ENCODE measurements around the gene FCHSD2.

The FCHSD2 gene

DNA sequence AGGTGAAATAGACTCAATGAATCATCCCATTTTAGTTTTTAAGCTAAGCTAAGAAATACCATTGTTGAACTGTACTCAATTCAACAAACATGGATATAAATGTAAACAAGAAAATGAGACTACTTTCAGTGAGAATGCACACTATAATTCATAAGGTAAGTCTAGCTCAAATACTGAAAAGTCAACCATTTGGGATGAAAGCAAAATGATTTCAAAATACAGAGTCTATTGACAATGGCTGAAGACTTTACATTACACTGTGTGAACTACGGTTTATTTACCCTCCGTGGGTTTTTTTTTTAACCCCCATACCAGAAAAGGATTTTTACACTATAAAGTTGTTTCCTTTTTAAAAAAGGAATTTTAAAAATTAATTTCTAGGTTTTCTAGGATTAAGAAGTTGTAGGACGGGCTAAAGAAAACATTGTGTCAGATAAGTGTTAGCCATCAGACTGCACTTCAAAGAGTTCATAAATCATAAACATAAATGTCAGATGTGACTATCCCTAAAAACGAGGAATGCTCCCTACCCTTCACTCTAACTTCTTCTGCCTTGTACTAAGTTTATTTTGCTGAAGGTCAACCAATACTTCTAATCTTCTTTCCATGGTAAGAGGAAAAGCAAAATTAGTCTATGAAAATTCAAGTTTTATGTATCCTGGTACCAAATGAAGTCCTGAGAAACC, 83.0 kb downstream of the FCHSD2 start:
- Histone ChIP-seq H3K9ac (ENCODE audit: low read length) (no peak overlapping the region), H3K36me3 (ENCODE audit: control insufficient read depth, insufficient read depth, low read length) (no peaks in the 10 kb centered on the region), H3K4me1 (ENCODE audit: control insufficient read depth, insufficient read depth, low read length) (peaks cover 17% of the 10 kb centered on the region), H3K4me3 (ENCODE audit: low read length) (no peak overlapping the region), H3K27me3 (ENCODE audit: control insufficient read depth, insufficient read depth, low read length) (no peaks in the 10 kb centered on the region), H3K9me3 (ENCODE audit: control insufficient read depth, low read length) (no peaks in the 10 kb centered on the region)

DNA sequence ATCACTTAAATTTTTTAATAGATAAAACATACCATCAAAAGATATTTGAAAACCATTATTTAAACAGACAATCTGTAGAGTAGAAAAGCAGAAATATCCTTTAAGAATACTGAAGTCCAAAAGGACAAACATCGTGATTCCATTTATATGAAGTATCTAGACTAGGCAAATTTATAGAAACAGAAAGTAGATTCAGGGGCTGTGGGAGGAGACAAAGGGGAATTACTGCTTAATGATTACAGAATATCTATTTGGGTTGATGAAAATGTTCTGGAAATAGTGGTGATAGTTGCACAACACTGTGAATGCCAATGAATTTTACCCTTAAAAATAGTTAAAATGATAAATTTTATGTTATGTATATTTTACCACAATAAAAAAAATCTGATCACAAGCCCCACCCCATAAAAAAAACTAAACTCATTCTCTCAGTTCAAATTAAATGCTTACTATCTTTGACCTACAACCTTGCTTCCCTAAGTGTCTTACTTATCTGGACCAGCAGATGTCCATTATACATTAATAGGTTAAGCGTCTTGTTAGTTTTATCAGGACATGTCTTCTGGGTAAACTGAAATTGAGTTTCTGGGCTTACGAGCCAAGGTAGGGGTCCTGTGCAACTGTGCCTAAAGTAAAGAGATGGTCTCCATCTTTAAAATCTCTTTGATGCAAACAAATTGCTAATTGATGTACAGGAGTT, 86.3 kb downstream of the FCHSD2 start:
- peaks cover 5% of the 10 kb centered on the region for H3K4me1 ChIP-seq (ENCODE audit: control insufficient read depth, insufficient read depth, low read length)
- no peaks in the 10 kb centered on the region for H3K9me3 ChIP-seq (ENCODE audit: control insufficient read depth, low read length)
- no peaks in the 10 kb centered on the region for H3K27me3 ChIP-seq (ENCODE audit: control insufficient read depth, insufficient read depth, low read length)
- H3K9ac ChIP-seq (ENCODE audit: low read length), result no peak overlapping the region
- H3K36me3 ChIP-seq (ENCODE audit: control insufficient read depth, insufficient read depth, low read length), result no peaks in the 10 kb centered on the region
- H3K4me3 ChIP-seq (ENCODE audit: low read length), result no peak overlapping the region

DNA sequence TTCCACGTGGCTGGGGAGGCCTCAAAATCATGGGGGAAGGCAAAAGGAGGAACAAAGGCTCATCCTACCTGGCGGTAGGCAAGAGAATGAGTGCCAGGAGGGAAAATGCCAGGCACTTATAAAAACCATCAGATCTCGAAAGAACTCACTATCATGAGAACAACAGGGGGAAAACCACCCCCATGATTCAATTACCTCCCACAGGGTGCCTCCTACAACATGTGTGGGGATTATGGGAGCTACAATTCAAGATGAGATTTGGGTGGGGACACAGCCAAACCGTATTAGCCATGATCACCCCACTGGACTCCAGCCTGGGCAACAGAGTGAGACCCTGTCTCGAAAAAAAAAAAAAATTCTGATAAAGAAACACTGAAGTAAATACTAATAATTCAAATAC, 87.1 kb downstream of the FCHSD2 start:
- H3K9me3 ChIP-seq (ENCODE audit: control insufficient read depth, low read length), result no peaks in the 10 kb centered on the region
- no peaks in the 10 kb centered on the region for H3K4me1 ChIP-seq (ENCODE audit: control insufficient read depth, insufficient read depth, low read length)
- H3K36me3 ChIP-seq (ENCODE audit: control insufficient read depth, insufficient read depth, low read length), result no peaks in the 10 kb centered on the region
- H3K4me3 ChIP-seq (ENCODE audit: low read length), result no peak overlapping the region
- H3K27me3 ChIP-seq (ENCODE audit: control insufficient read depth, insufficient read depth, low read length), result no peaks in the 10 kb centered on the region
- H3K9ac ChIP-seq (ENCODE audit: low read length), result no peak overlapping the region

DNA sequence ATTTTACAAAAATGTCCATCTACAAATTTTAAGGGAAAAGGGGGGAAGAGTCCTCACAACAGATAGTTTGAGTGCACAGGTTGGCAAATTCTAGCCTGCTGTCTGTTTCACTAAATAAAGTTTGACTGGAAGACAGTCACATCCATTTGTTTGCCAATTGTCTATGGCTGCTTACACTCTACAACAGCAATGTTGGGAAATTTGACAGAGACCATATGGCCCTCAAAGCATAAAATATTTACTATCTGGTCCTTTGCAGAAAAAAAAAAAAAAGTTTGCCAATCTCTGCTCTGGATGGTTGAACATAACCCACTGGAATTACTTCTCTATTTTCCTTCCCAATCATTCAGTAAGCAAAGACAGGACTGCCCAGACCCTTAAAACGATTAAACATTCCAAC, 88.2 kb downstream of the FCHSD2 start:
- H3K36me3 ChIP-seq (ENCODE audit: control insufficient read depth, insufficient read depth, low read length), result no peaks in the 10 kb centered on the region
- no peaks in the 10 kb centered on the region for H3K9me3 ChIP-seq (ENCODE audit: control insufficient read depth, low read length)
- no peaks in the 10 kb centered on the region for H3K4me1 ChIP-seq (ENCODE audit: control insufficient read depth, insufficient read depth, low read length)
- H3K9ac ChIP-seq (ENCODE audit: low read length), result no peak overlapping the region
- H3K27me3 ChIP-seq (ENCODE audit: control insufficient read depth, insufficient read depth, low read length), result no peaks in the 10 kb centered on the region
- no peak overlapping the region for H3K4me3 ChIP-seq (ENCODE audit: low read length)

DNA sequence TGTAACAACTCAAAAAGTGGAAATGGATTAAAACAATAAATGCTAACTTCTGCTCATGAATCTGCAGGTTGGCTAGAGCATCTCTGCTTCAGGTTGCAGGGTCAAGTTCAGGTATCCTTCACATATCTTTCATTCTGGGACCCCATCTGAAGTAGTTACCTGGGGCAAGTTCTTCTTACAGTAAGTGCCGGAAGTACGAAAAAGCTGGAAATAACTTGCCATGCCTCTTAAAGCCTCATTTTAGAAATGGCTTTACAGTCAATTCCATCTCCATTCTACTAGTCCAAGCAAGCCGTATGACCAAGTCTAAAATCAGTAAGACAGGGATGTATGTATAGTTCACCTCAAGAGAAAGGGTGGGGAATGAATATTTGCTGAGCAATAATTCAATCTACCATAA, 93.7 kb downstream of the FCHSD2 start:
- no peak overlapping the region for H3K4me3 ChIP-seq (ENCODE audit: low read length)
- H3K36me3 ChIP-seq (ENCODE audit: control insufficient read depth, insufficient read depth, low read length), result no peaks in the 10 kb centered on the region
- no peaks in the 10 kb centered on the region for H3K9me3 ChIP-seq (ENCODE audit: control insufficient read depth, low read length)
- peaks cover 4% of the 10 kb centered on the region for H3K27me3 ChIP-seq (ENCODE audit: control insufficient read depth, insufficient read depth, low read length)
- no peak overlapping the region for H3K9ac ChIP-seq (ENCODE audit: low read length)
- peaks cover 13% of the 10 kb centered on the region for H3K4me1 ChIP-seq (ENCODE audit: control insufficient read depth, insufficient read depth, low read length)

DNA sequence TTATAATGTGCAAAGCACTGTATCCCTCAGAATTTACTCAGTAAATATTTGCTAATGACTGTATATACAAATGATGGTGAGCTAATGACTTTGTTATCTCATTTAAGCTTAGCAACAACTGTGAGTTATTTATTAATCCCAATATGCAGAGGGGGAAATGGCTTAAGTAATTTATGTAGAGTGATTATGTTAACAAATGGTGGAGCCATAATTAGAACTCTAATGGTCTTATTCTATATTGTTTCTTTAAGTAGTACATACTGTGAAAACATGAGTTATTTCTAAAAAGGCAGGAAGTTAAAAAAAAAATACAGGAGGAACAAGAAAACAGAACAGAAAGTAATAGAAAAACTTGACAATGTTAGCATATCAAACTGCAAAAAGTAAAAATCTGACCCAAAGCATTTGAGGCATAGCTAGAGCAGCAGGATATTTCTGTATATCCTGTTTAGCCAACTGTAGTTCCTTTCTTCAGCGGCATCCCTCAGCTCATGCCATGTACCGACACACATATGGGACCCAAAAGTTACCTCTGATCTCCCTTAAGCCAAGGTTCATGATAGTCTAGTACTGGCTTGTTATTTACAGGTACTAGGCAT, 94.2 kb downstream of the FCHSD2 start:
- H3K9ac ChIP-seq (ENCODE audit: low read length), result no peak overlapping the region
- peaks cover 13% of the 10 kb centered on the region for H3K4me1 ChIP-seq (ENCODE audit: control insufficient read depth, insufficient read depth, low read length)

DNA sequence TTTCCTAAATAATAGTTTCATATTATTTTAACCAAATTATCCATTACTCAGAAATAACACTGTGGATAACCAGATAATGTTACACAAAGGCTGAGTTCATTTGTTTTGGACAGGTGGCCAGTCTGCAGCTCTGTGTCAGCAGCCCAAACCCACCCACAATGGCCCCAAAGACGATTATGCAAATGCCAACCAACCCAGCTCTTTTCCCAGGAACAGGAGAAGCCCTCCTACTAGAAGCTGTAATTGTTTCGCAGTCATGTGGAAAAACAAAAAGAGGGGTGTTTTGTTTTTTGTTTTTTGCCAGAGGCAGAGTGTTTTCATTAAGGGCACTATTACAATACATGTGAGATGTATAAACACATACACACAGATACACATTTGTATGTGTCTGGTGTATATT, 102.1 kb downstream of the FCHSD2 start:
- Histone ChIP-seq H3K4me1 (ENCODE audit: control insufficient read depth, insufficient read depth, low read length) (peaks cover 3% of the 10 kb centered on the region), H3K9ac (ENCODE audit: low read length) (no peak overlapping the region), H3K36me3 (ENCODE audit: control insufficient read depth, insufficient read depth, low read length) (no peaks in the 10 kb centered on the region), H3K4me3 (ENCODE audit: low read length) (no peak overlapping the region), H3K27me3 (ENCODE audit: control insufficient read depth, insufficient read depth, low read length) (no peaks in the 10 kb centered on the region), H3K9me3 (ENCODE audit: control insufficient read depth, low read length) (no peaks in the 10 kb centered on the region)

More for the DNA sequence above, 94.2 kb downstream of the FCHSD2 start:
- Histone ChIP-seq H3K4me3 (ENCODE audit: low read length) (no peak overlapping the region), H3K36me3 (ENCODE audit: control insufficient read depth, insufficient read depth, low read length) (no peaks in the 10 kb centered on the region), H3K9me3 (ENCODE audit: control insufficient read depth, low read length) (no peaks in the 10 kb centered on the region), H3K27me3 (ENCODE audit: control insufficient read depth, insufficient read depth, low read length) (peaks cover 4% of the 10 kb centered on the region)

DNA sequence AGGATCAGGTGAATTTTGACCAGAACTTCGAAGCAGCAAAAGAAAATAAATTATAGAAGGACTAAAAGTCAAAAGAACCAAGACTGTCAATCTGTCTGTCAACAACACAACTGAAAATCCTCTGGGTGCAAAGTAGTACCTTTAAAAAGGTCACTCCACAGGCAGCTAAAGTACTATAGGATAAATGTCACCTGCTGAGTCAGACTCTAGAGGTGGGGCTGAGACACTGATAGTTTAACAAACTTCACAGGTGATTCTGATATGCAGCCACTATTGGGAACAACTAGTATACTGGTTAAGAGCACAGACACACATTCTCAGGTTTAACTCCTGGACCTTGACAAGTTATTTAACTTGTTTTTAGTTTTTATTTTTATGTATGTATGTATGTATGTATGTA, 107.3 kb downstream of the FCHSD2 start:
- H3K27me3 ChIP-seq (ENCODE audit: control insufficient read depth, insufficient read depth, low read length), result no peaks in the 10 kb centered on the region
- no peaks in the 10 kb centered on the region for H3K9me3 ChIP-seq (ENCODE audit: control insufficient read depth, low read length)
- H3K36me3 ChIP-seq (ENCODE audit: control insufficient read depth, insufficient read depth, low read length), result no peaks in the 10 kb centered on the region
- no peak overlapping the region for H3K4me3 ChIP-seq (ENCODE audit: low read length)
- no peak overlapping the region for H3K9ac ChIP-seq (ENCODE audit: low read length)
- peaks cover 5% of the 10 kb centered on the region for H3K4me1 ChIP-seq (ENCODE audit: control insufficient read depth, insufficient read depth, low read length)

DNA sequence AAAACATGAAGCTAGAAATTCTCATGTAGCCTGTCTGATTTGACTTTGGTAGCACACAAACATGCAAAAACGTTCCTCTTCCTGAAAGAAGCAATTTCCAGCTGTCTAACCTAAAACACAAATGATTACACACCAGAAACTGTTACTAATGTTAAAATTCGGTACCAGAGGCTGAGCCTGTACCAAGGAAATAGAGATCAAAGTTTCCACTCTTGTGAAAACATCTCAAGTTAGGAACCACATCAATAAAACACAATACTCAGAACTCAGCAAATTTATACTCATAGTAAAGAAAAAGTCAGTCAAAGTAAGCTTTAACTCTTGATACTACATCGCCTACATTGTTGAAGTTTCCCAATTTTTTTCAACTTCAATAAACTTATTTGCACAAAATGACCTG, 107.8 kb downstream of the FCHSD2 start:
- Histone ChIP-seq H3K9me3 (ENCODE audit: control insufficient read depth, low read length) (no peaks in the 10 kb centered on the region), H3K4me1 (ENCODE audit: control insufficient read depth, insufficient read depth, low read length) (peaks cover 5% of the 10 kb centered on the region), H3K4me3 (ENCODE audit: low read length) (no peak overlapping the region), H3K27me3 (ENCODE audit: control insufficient read depth, insufficient read depth, low read length) (no peaks in the 10 kb centered on the region), H3K36me3 (ENCODE audit: control insufficient read depth, insufficient read depth, low read length) (no peaks in the 10 kb centered on the region), H3K9ac (ENCODE audit: low read length) (no peak overlapping the region)

DNA sequence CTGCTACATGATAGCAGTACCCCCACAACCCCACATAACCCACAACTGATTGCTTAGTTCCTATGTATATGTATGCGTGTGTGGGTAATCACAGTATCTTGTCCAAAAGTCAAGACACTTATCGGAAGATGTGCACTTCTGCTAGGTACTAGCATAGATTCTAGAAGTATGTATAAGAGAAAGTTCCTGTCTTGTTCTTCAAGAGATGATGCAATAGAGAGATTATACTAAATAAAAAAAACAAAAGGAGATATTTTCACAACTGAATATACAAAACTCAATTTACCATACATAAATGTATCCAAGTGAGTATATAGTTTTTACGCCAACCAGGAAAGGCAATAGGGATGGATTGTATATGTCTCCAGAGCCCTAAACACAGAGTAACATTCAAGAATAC, 112.0 kb downstream of the FCHSD2 start:
- no peaks in the 10 kb centered on the region for H3K36me3 ChIP-seq (ENCODE audit: control insufficient read depth, insufficient read depth, low read length)
- peaks cover 6% of the 10 kb centered on the region for H3K9me3 ChIP-seq (ENCODE audit: control insufficient read depth, low read length)
- H3K9ac ChIP-seq (ENCODE audit: low read length), result no peak overlapping the region
- H3K4me1 ChIP-seq (ENCODE audit: control insufficient read depth, insufficient read depth, low read length), result peaks cover 2% of the 10 kb centered on the region
- H3K27me3 ChIP-seq (ENCODE audit: control insufficient read depth, insufficient read depth, low read length), result no peaks in the 10 kb centered on the region
- H3K4me3 ChIP-seq (ENCODE audit: low read length), result no peak overlapping the region

DNA sequence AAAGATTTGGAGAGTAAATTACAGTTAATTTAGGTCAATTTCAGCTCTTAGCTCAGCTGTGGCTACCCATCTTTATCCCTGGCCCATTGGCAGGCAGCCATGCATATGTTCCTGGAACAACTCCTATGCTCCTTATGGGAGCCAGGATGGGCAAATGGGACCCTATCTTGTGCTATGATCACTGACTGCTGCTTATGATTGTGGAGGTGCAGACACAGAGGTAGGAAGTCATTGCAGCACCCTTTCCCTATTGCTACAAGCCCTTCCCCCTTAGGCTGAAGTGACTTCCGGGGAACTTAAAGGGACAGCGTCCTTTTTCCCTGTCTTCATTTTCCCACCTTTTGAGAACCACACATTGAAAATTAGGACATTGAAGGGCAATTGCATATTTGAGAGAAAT, 112.7 kb downstream of the FCHSD2 start:
- Histone ChIP-seq H3K27me3 (ENCODE audit: control insufficient read depth, insufficient read depth, low read length) (no peaks in the 10 kb centered on the region), H3K36me3 (ENCODE audit: control insufficient read depth, insufficient read depth, low read length) (no peaks in the 10 kb centered on the region), H3K4me3 (ENCODE audit: low read length) (no peak overlapping the region), H3K9ac (ENCODE audit: low read length) (no peak overlapping the region), H3K9me3 (ENCODE audit: control insufficient read depth, low read length) (peaks cover 6% of the 10 kb centered on the region), H3K4me1 (ENCODE audit: control insufficient read depth, insufficient read depth, low read length) (no peaks in the 10 kb centered on the region)

DNA sequence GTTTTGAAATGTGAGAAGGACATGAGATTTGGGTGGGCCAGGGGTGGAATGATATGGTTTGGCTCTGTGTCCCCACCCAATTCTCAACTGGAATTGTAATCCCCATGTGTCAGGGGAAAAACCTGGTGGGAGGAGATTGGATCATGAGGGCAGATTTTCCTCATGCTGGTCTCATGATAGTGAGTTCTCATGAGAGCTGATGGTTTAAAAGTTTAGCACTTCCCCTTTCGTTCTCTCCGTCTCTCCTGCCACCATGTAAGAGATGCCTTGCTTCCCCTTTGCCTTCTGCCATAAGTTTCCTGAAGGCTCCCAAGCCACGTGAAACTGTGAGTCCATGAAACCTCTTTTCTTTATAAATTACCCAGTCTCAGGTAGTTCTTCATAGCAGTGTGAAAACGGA, 113.5 kb downstream of the FCHSD2 start:
- no peaks in the 10 kb centered on the region for H3K27me3 ChIP-seq (ENCODE audit: control insufficient read depth, insufficient read depth, low read length)
- H3K4me1 ChIP-seq (ENCODE audit: control insufficient read depth, insufficient read depth, low read length), result no peaks in the 10 kb centered on the region
- no peak overlapping the region for H3K9ac ChIP-seq (ENCODE audit: low read length)
- H3K36me3 ChIP-seq (ENCODE audit: control insufficient read depth, insufficient read depth, low read length), result no peaks in the 10 kb centered on the region
- peaks cover 6% of the 10 kb centered on the region for H3K9me3 ChIP-seq (ENCODE audit: control insufficient read depth, low read length)
- H3K4me3 ChIP-seq (ENCODE audit: low read length), result no peak overlapping the region
